CD4-positive, alpha-beta T cell treated with Interferon alpha-2 for 1 hour (primary cell): ENCODE data around the gene SYPL1.
A peak's percentile ranks its signal among the peaks of the same experiment; 100 is the strongest.

ENCODE experiments used
- DNase-seq, 2 donors: peaks; one replicate each; pipeline ENCODE4 v3.0.0-alpha.2; 2020 to 2022

Gene SYPL1

GRCh38 chr7:106089647-106090046 is 22.5 kb downstream of the SYPL1 start:
- no peak for DNase-seq

- DNase-seq, result no peak
These were observed 24.1 kb downstream of the SYPL1 start for GRCh38 chr7:106088014-106088413.

GRCh38 chr7:106086062-106086461 is 26.1 kb downstream of the SYPL1 start:
- no peak for DNase-seq

GRCh38 chr7:106085015-106085414 is 27.1 kb downstream of the SYPL1 start:
- DNase-seq, result no peak

GRCh38 chr7:106083717-106084116 is 28.4 kb downstream of the SYPL1 start:
- DNase-seq, result no peak

- no peak for DNase-seq
These were observed 29.8 kb downstream of the SYPL1 start for GRCh38 chr7:106082087-106082854.

GRCh38 chr7:106080300-106080987 is 31.7 kb downstream of the SYPL1 start:
- DNase-seq, result no peak

- no peak for DNase-seq
These were observed 35.6 kb downstream of the SYPL1 start for GRCh38 chr7:106076537-106076936.

- no peak for DNase-seq
These were observed 36.2 kb downstream of the SYPL1 start for GRCh38 chr7:106075937-106076336.

- no peak for DNase-seq
These were observed 37.9 kb downstream of the SYPL1 start for GRCh38 chr7:106074257-106074656.

- DNase-seq, result no peak
These were observed 38.4 kb downstream of the SYPL1 start for GRCh38 chr7:106073701-106074100.

GRCh38 chr7:106072715-106073091 is 39.4 kb downstream of the SYPL1 start:
- no peak for DNase-seq

GRCh38 chr7:106071999-106072714 is 40.0 kb downstream of the SYPL1 start:
- peak in 1 of 2 donors; percentile 11 for DNase-seq

- peak; percentile 42 to 63 for DNase-seq
These were observed 40.6 kb downstream of the SYPL1 start for GRCh38 chr7:106071356-106071998.

- no peak for DNase-seq
These were observed 41.4 kb downstream of the SYPL1 start for GRCh38 chr7:106070567-106071254.

- DNase-seq, result no peak
These were observed 41.9 kb downstream of the SYPL1 start for GRCh38 chr7:106070201-106070551.

GRCh38 chr7:106069471-106070200 is 42.5 kb downstream of the SYPL1 start:
- DNase-seq, result no peak

GRCh38 chr7:106068986-106069385 is 43.1 kb downstream of the SYPL1 start:
- no peak for DNase-seq

GRCh38 chr7:106068538-106068961 is 43.6 kb downstream of the SYPL1 start:
- DNase-seq, result no peak

- no peak for DNase-seq
These were observed 44.4 kb downstream of the SYPL1 start for GRCh38 chr7:106067678-106068077.

GRCh38 chr7:106065575-106066500 is 46.3 kb downstream of the SYPL1 start:
- DNase-seq, result no peak
